Adrenal gland (tissue), 5 donors: Measurements from ENCODE around the gene ARL17B.
A peak's percentile ranks its signal among the peaks of the same experiment; 100 is the strongest.
"Not testable (repeated sequence)": the region's sequence is repeated elsewhere in the genome, so short reads cannot be mapped to it uniquely, and the experiment has no call there.

ENCODE experiments used
- POLR2A ChIP-seq, 2 donors: fragments of 450-650 bp; IDR thresholded peaks; one replicate each; pipeline ENCODE4 v1.6.1; 2017; ENCODE audit warnings: antibody characterized with exemption in 2 of 2, mild to moderate bottlenecking in 2 of 2, moderate library complexity in 1 of 2
- TF ChIP-seq, protein P1 (sequence below), 6 experiments: fragments of 450-650 bp in 4 of 6; fragments of 200-600 bp in 2 of 6; sonication (generic) in 1 of 6; IDR thresholded peaks; 1 replicate in 5 of 6; 2 replicates in 1 of 6; pipeline versions ENCODE4 v1.5.1 to v1.8.0; 2016 to 2021; ENCODE audit warnings: antibody characterized with exemption in 6 of 6, mild to moderate bottlenecking in 2 of 6, moderate library complexity in 1 of 6
- donor health status: DM: no; HTN: no; CAD: no.

DNA sequence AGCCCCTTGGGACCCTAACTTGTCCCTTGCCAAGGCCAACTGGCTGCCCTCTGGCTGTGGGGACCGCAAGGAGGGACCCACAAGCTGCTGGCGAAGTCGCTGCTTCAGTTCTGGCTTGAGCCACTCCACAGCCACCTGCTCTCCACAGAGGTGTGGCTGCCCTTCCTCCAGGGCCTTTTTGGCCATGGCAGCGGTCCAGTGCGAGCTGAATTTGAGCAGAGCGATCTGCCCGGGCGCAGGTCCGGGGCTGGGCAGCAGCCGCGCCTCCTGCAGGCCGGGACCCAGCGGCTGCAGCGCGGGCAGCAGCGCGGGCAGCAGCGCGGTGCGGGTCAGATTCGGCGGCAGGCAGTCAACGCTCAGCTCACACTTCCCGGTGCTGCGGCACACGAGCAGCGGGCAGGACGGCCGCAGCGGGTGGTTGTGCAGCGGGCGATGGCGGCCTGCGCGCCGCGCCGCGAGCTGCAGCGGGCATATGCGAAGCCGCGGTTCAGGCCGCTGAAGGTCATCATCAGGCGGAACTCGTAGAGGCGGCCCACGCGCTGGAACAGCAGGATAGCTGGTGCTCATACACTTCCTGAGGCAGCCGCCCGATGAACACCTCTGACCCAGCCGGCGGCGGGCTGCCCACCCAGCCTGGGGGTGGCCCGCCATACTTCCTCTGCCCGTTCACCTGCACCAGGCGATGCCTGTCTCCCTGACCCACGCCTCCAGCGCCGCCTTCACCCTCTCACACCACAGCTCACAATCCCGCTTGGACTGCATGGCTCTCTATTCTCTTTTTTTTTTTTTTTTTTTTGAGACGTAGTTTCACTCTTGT is 101.5 kb downstream of the ARL17B start:
- TF ChIP-seq, protein P1, sequence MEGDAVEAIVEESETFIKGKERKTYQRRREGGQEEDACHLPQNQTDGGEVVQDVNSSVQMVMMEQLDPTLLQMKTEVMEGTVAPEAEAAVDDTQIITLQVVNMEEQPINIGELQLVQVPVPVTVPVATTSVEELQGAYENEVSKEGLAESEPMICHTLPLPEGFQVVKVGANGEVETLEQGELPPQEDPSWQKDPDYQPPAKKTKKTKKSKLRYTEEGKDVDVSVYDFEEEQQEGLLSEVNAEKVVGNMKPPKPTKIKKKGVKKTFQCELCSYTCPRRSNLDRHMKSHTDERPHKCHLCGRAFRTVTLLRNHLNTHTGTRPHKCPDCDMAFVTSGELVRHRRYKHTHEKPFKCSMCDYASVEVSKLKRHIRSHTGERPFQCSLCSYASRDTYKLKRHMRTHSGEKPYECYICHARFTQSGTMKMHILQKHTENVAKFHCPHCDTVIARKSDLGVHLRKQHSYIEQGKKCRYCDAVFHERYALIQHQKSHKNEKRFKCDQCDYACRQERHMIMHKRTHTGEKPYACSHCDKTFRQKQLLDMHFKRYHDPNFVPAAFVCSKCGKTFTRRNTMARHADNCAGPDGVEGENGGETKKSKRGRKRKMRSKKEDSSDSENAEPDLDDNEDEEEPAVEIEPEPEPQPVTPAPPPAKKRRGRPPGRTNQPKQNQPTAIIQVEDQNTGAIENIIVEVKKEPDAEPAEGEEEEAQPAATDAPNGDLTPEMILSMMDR (IDR thresholded peaks at IDR 0.05) = peak in 2 of 6 experiments; percentile 15 to 27
- TF ChIP-seq POLR2A (IDR thresholded peaks at IDR 0.05) = not testable (repeated sequence)
